Activated CD4-positive, alpha-beta memory T cell treated with anti-CD3 and anti-CD28 coated beads, Interleukin-2, amount 10 ng/mL, durations not matched to agents 7 days and 5 days (primary cell): Measurements from ENCODE around the gene LCORL. TPM values are rescaled to one million over a fixed set of nuclear protein-coding genes. Genes with fewer than 3 reads are reported as not detected.

ENCODE experiments used
- CTCF ChIA-PET: fragments of 350-600 bp; sonication (Branson Sonifier 250); formaldehyde crosslinking; loops from one replicate; lab custom pipeline; 2021; ENCODE audit warnings: antibody characterized with exemption, inconsistent platforms; lab: Charles Lee
- POLR2A ChIA-PET: fragments of 350-600 bp; sonication (Branson Sonifier 250); formaldehyde crosslinking; loops from one replicate; lab custom pipeline; 2021; ENCODE audit warnings: antibody characterized with exemption; lab: Charles Lee
- DNase-seq: peaks from one replicate; pipeline ENCODE4 v3.0.0-alpha.2; 2020
- H3K27ac Mint-ChIP-seq: one replicate; pipeline ENCODE4 v1.8.0; 2021; ENCODE audit warnings: mild to moderate bottlenecking, mixed read lengths
- H3K27me3 Mint-ChIP-seq: one replicate; pipeline ENCODE4 v1.8.0; 2021; ENCODE audit warnings: mixed read lengths
- H3K36me3 Mint-ChIP-seq: one replicate; pipeline ENCODE4 v1.8.0; 2021; ENCODE audit warnings: low read depth, mixed read lengths
- H3K4me1 Mint-ChIP-seq: one replicate; pipeline ENCODE4 v1.8.0; 2021; ENCODE audit warnings: mixed read lengths
- H3K4me3 Mint-ChIP-seq: one replicate; pipeline ENCODE4 v1.8.0; 2021; ENCODE audit warnings: mild to moderate bottlenecking, mixed read lengths
- H3K9me3 Mint-ChIP-seq: one replicate; pipeline ENCODE4 v1.8.0; 2021; ENCODE audit warnings: mixed read lengths
- total RNA-seq, 2 experiments: library from RNA; stranded (reverse); gene quantifications; one replicate each; pipeline ENCODE4 v1.2.3, GENCODE V29; 2021

The LCORL gene
- total RNA-seq, 2 experiments from 2014 or later = 15.7 to 17.3 TPM

- POLR2A ChIA-PET = no interaction called here
- no peak for DNase-seq
- CTCF ChIA-PET = no interaction called here
- Mint-ChIP-seq H3K36me3 (peaks cover 4% of the 10 kb centered on the region), H3K27me3 (no peaks in the 10 kb centered on the region), H3K4me1 (no peaks in the 10 kb centered on the region), H3K27ac (no peak overlapping the region), H3K9me3 (no peaks in the 10 kb centered on the region), H3K4me3 (no peak overlapping the region)
Observed at GRCh38 chr4:17945303-17945702, 76.3 kb downstream of the LCORL start.

- H3K4me1 Mint-ChIP-seq = no peaks in the 10 kb centered on the region
- H3K36me3 Mint-ChIP-seq = peaks cover 3% of the 10 kb centered on the region
- no peaks in the 10 kb centered on the region for H3K9me3 Mint-ChIP-seq
- POLR2A ChIA-PET = interaction anchor here (0.6 kb wide), 1 partner anchor 289 kb away, joined by 6 read pairs; no protein-coding TSS in a partner anchor
- H3K27ac Mint-ChIP-seq = no peak overlapping the region
- no peak for DNase-seq
- no peaks in the 10 kb centered on the region for H3K27me3 Mint-ChIP-seq
- CTCF ChIA-PET = no interaction called here
- no peak overlapping the region for H3K4me3 Mint-ChIP-seq
Observed at GRCh38 chr4:17941731-17942130, 79.8 kb downstream of the LCORL start.

- Mint-ChIP-seq H3K36me3 (peaks cover 3% of the 10 kb centered on the region), H3K27ac (no peak overlapping the region), H3K9me3 (no peaks in the 10 kb centered on the region), H3K4me1 (no peaks in the 10 kb centered on the region), H3K4me3 (no peak overlapping the region), H3K27me3 (no peaks in the 10 kb centered on the region)
- DNase-seq = no peak
- POLR2A ChIA-PET = no interaction called here
- CTCF ChIA-PET = no interaction called here
Observed at GRCh38 chr4:17939054-17939453, 82.5 kb downstream of the LCORL start.

GRCh38 chr4:17934286-17934685, 87.3 kb downstream of the LCORL start:
- ChIA-PET POLR2A (no interaction called here), CTCF (interaction anchor here (1.3 kb wide), 1 partner anchor 117 kb away, joined by 3 read pairs; no protein-coding TSS in a partner anchor)
- Mint-ChIP-seq H3K27ac (no peak overlapping the region), H3K36me3 (peaks cover 3% of the 10 kb centered on the region), H3K9me3 (no peaks in the 10 kb centered on the region), H3K4me1 (no peaks in the 10 kb centered on the region), H3K27me3 (no peaks in the 10 kb centered on the region), H3K4me3 (no peak overlapping the region)
- no peak for DNase-seq

GRCh38 chr4:17933126-17933525, 88.4 kb downstream of the LCORL start:
- ChIA-PET CTCF (no interaction called here), POLR2A (no interaction called here)
- H3K27ac Mint-ChIP-seq = no peak overlapping the region
- H3K27me3 Mint-ChIP-seq = no peaks in the 10 kb centered on the region
- no peak overlapping the region for H3K4me3 Mint-ChIP-seq
- no peaks in the 10 kb centered on the region for H3K36me3 Mint-ChIP-seq
- DNase-seq = no peak
- no peaks in the 10 kb centered on the region for H3K9me3 Mint-ChIP-seq
- no peaks in the 10 kb centered on the region for H3K4me1 Mint-ChIP-seq

GRCh38 chr4:17932041-17932440, 89.5 kb downstream of the LCORL start:
- CTCF ChIA-PET = no interaction called here
- no peaks in the 10 kb centered on the region for H3K27me3 Mint-ChIP-seq
- no peak overlapping the region for H3K4me3 Mint-ChIP-seq
- DNase-seq = no peak
- no peaks in the 10 kb centered on the region for H3K36me3 Mint-ChIP-seq
- POLR2A ChIA-PET = no interaction called here
- no peaks in the 10 kb centered on the region for H3K4me1 Mint-ChIP-seq
- no peaks in the 10 kb centered on the region for H3K9me3 Mint-ChIP-seq
- H3K27ac Mint-ChIP-seq = no peak overlapping the region

GRCh38 chr4:17930256-17930655, 91.3 kb downstream of the LCORL start:
- no peak overlapping the region for H3K27ac Mint-ChIP-seq
- ChIA-PET CTCF (no interaction called here), POLR2A (no interaction called here)
- peaks cover under 1% of the 10 kb centered on the region for H3K36me3 Mint-ChIP-seq
- H3K9me3 Mint-ChIP-seq = no peaks in the 10 kb centered on the region
- H3K27me3 Mint-ChIP-seq = no peaks in the 10 kb centered on the region
- no peak for DNase-seq
- no peaks in the 10 kb centered on the region for H3K4me1 Mint-ChIP-seq
- H3K4me3 Mint-ChIP-seq = no peak overlapping the region

GRCh38 chr4:17924189-17924588, 97.4 kb downstream of the LCORL start:
- Mint-ChIP-seq H3K4me1 (no peaks in the 10 kb centered on the region), H3K27me3 (no peaks in the 10 kb centered on the region), H3K27ac (no peak overlapping the region), H3K36me3 (peaks cover 6% of the 10 kb centered on the region), H3K9me3 (no peaks in the 10 kb centered on the region), H3K4me3 (no peak overlapping the region)
- POLR2A ChIA-PET = no interaction called here
- no peak for DNase-seq
- CTCF ChIA-PET = no interaction called here

- H3K36me3 Mint-ChIP-seq = peaks cover 10% of the 10 kb centered on the region
- no peaks in the 10 kb centered on the region for H3K4me1 Mint-ChIP-seq
- H3K27ac Mint-ChIP-seq = no peak overlapping the region
- H3K9me3 Mint-ChIP-seq = no peaks in the 10 kb centered on the region
- DNase-seq = no peak
- no peak overlapping the region for H3K4me3 Mint-ChIP-seq
- POLR2A ChIA-PET = no interaction called here
- H3K27me3 Mint-ChIP-seq = no peaks in the 10 kb centered on the region
- CTCF ChIA-PET = no interaction called here
Observed at GRCh38 chr4:17921451-17921850, 100.1 kb downstream of the LCORL start.

GRCh38 chr4:17920681-17921080, 100.9 kb downstream of the LCORL start:
- Mint-ChIP-seq H3K27me3 (no peaks in the 10 kb centered on the region), H3K9me3 (no peaks in the 10 kb centered on the region), H3K4me3 (no peak overlapping the region), H3K36me3 (peaks cover 13% of the 10 kb centered on the region), H3K4me1 (no peaks in the 10 kb centered on the region), H3K27ac (no peak overlapping the region)
- no peak for DNase-seq
- CTCF ChIA-PET = no interaction called here
- POLR2A ChIA-PET = no interaction called here

GRCh38 chr4:17915439-17915838, 106.1 kb downstream of the LCORL start:
- POLR2A ChIA-PET = no interaction called here
- no peak overlapping the region for H3K4me3 Mint-ChIP-seq

GRCh38 chr4:17912011-17912410, 109.5 kb downstream of the LCORL start:
- Mint-ChIP-seq H3K9me3 (no peaks in the 10 kb centered on the region), H3K4me1 (no peaks in the 10 kb centered on the region), H3K27me3 (no peaks in the 10 kb centered on the region), H3K27ac (no peak overlapping the region), H3K4me3 (no peak overlapping the region), H3K36me3 (peaks cover 3% of the 10 kb centered on the region)
- no peak for DNase-seq
- ChIA-PET POLR2A (no interaction called here), CTCF (no interaction called here)

More at GRCh38 chr4:17915439-17915838, 106.1 kb downstream of the LCORL start:
- no peak overlapping the region for H3K27ac Mint-ChIP-seq
- CTCF ChIA-PET = no interaction called here
- no peaks in the 10 kb centered on the region for H3K27me3 Mint-ChIP-seq
- H3K4me1 Mint-ChIP-seq = no peaks in the 10 kb centered on the region
- H3K9me3 Mint-ChIP-seq = no peaks in the 10 kb centered on the region
- DNase-seq = no peak
- H3K36me3 Mint-ChIP-seq = peaks cover 7% of the 10 kb centered on the region

GRCh38 chr4:17911608-17912007, 109.9 kb downstream of the LCORL start:
- H3K27ac Mint-ChIP-seq = no peak overlapping the region
- no peaks in the 10 kb centered on the region for H3K27me3 Mint-ChIP-seq
- H3K9me3 Mint-ChIP-seq = no peaks in the 10 kb centered on the region
- no peak overlapping the region for H3K4me3 Mint-ChIP-seq
- no peaks in the 10 kb centered on the region for H3K4me1 Mint-ChIP-seq
- POLR2A ChIA-PET = no interaction called here
- H3K36me3 Mint-ChIP-seq = peaks cover 3% of the 10 kb centered on the region
- CTCF ChIA-PET = no interaction called here
- DNase-seq = no peak

GRCh38 chr4:17898553-17899055, 123.0 kb downstream of the LCORL start:
- Mint-ChIP-seq H3K36me3 (peaks cover 6% of the 10 kb centered on the region), H3K4me1 (peaks cover 3% of the 10 kb centered on the region), H3K27me3 (no peaks in the 10 kb centered on the region), H3K4me3 (no peak overlapping the region), H3K27ac (no peak overlapping the region), H3K9me3 (no peaks in the 10 kb centered on the region)
- ChIA-PET CTCF (no interaction called here), POLR2A (no interaction called here)
- DNase-seq = no peak
